ENCODE measurements around the gene SYPL1.
A peak's percentile ranks its signal among the peaks of the same experiment; 100 is the strongest.

The SYPL1 gene

DNA sequence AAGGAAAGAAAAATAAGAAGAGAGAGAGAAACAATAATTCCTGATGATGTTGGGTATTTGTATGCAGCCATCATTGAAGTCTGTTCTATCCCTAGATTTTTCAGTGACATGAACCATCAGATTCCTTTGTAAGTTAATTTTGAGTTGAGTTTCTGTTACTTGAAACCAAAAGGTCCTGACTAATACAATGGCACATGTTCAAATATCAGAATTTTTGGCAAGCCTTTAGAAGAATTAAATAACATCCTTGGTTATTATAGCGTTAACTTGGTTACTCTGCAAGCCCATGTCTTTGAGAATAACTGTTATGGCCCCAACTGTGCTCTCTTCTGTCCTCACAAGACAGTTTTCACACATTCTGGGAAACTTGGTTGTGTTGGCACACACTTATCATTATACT is 66.5 kb downstream of the SYPL1 start:
- H3K4me3 ChIP-seq (replicated peaks; ENCODE audit: insufficient read depth, low read length) = no peak overlapping the region
- H3K27me3 ChIP-seq (ENCODE audit: insufficient read depth, poor library complexity, severe bottlenecking) = peaks cover 20% of the 10 kb centered on the region
- no peak for TF ChIP-seq POLR2AphosphoS5 (IDR thresholded peaks at IDR 0.05; ENCODE audit: low read depth)
- no peak for TF ChIP-seq SPI1 (IDR thresholded peaks at IDR 0.05; ENCODE audit: borderline replicate concordance, low read depth)
- no peak for TF ChIP-seq REST (IDR thresholded peaks at IDR 0.05; ENCODE audit: insufficient replicate concordance, low read depth)
- TF ChIP-seq GABPA (IDR thresholded peaks at IDR 0.05; ENCODE audit: low read depth) = no peak
- no peak for TF ChIP-seq CTCF (IDR thresholded peaks at IDR 0.05; ENCODE audit: insufficient read depth, low read length)
- no peak for DNase-seq (ENCODE audit: low read depth in 1 of 2, low spot score in 1 of 2)
- no peak overlapping the region for H3K27ac ChIP-seq (replicated peaks)

GRCh38 chr7:106045139-106045538 is 67.0 kb downstream of the SYPL1 start:
- TF ChIP-seq REST (IDR thresholded peaks at IDR 0.05; ENCODE audit: insufficient replicate concordance, low read depth) (no peak), SPI1 (IDR thresholded peaks at IDR 0.05; ENCODE audit: borderline replicate concordance, low read depth) (no peak), GABPA (IDR thresholded peaks at IDR 0.05; ENCODE audit: low read depth) (no peak)

DNA sequence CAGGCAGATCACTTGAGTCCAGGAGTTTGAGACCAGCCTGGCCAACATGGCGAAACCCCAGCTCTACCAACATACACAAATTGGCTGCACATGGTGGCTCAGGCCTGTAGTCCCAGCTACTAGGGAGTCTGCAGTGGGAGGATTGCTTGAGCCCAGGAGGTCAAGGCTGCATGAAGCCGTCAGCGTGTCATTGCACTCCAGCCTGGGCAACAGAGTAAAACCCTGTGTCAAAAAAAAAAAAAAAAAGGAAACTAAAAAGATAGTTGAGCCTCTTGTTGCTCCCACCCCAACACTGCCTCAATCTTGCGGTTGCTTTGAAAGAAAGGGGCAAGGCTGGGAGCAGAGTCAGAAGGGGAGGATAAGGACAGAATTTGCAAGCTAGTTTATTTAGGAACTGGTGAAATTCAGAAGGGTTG is 69.9 kb downstream of the SYPL1 start:
- peaks cover 17% of the 10 kb centered on the region for H3K27me3 ChIP-seq (ENCODE audit: insufficient read depth, poor library complexity, severe bottlenecking)
- no peak for DNase-seq (ENCODE audit: low read depth in 1 of 2, low spot score in 1 of 2)
- no peak overlapping the region for H3K4me3 ChIP-seq (replicated peaks; ENCODE audit: insufficient read depth, low read length)
- TF ChIP-seq SPI1 (IDR thresholded peaks at IDR 0.05; ENCODE audit: borderline replicate concordance, low read depth) (no peak), GABPA (IDR thresholded peaks at IDR 0.05; ENCODE audit: low read depth) (no peak), CTCF (IDR thresholded peaks at IDR 0.05; ENCODE audit: insufficient read depth, low read length) (no peak)
- H3K27ac ChIP-seq (replicated peaks) = no peak overlapping the region

More at GRCh38 chr7:106045139-106045538, 67.0 kb downstream of the SYPL1 start:
- Histone ChIP-seq H3K27me3 (ENCODE audit: insufficient read depth, poor library complexity, severe bottlenecking) (peaks cover 20% of the 10 kb centered on the region), H3K27ac (replicated peaks) (no peak overlapping the region), H3K4me3 (replicated peaks; ENCODE audit: insufficient read depth, low read length) (no peak overlapping the region)
- DNase-seq (ENCODE audit: low read depth in 1 of 2, low spot score in 1 of 2) = no peak

GRCh38 chr7:106041140-106041717 is 70.9 kb downstream of the SYPL1 start:
- peak; percentile 87 for TF ChIP-seq CTCF (IDR thresholded peaks at IDR 0.05; ENCODE audit: insufficient read depth, low read length)
- no peak for TF ChIP-seq REST (IDR thresholded peaks at IDR 0.05; ENCODE audit: insufficient replicate concordance, low read depth)
- TF ChIP-seq GABPA (IDR thresholded peaks at IDR 0.05; ENCODE audit: low read depth) = no peak
- no peak overlapping the region for H3K4me3 ChIP-seq (replicated peaks; ENCODE audit: insufficient read depth, low read length)
- peak in 1 of 2 experiments; percentile 31 for DNase-seq (ENCODE audit: low read depth in 1 of 2, low spot score in 1 of 2)

More at GRCh38 chr7:106041140-106041717, 70.9 kb downstream of the SYPL1 start:
- Histone ChIP-seq H3K27ac (replicated peaks) (no peak overlapping the region), H3K27me3 (ENCODE audit: insufficient read depth, poor library complexity, severe bottlenecking) (peaks cover 17% of the 10 kb centered on the region)

Data from HL-60 (cell line).